Small intestine (tissue), 16 donors: ENCODE results near the gene PRAMEF20. TPM values are rescaled to one million over a fixed set of nuclear protein-coding genes. Genes with fewer than 3 reads are reported as not detected.
A peak's percentile ranks its signal among the peaks of the same experiment; 100 is the strongest.
"Not testable (repeated sequence)": the region's sequence is repeated elsewhere in the genome, so short reads cannot be mapped to it uniquely, and the experiment has no call there.

Source experiments
- DNase-seq, 2 donors: peaks; one replicate each; pipeline versions ENCODE4 v3.0.0 to v3.0.0-alpha.2; 2013
- FAIRE-seq: peaks from 2 replicates; lab custom pipeline; 2012; peaks lifted over from hg19 to GRCh38; lab: Jason Lieb, UNC
- H3K27ac ChIP-seq, 3 donors: one replicate each; pipeline ENCODE4 v1.5.1; 2013; ENCODE audit warnings: low read length in 2 of 3, mild to moderate bottlenecking in 2 of 3, control low read depth in 1 of 3, inconsistent platforms in 1 of 3, low read depth in 1 of 3, moderate library complexity in 1 of 3
- H3K27me3 ChIP-seq, 3 donors: one replicate each; pipeline ENCODE4 v1.6.1; 2013; ENCODE audit warnings: low read length in 3 of 3, inconsistent platforms in 1 of 3; ENCODE audit not compliant: control insufficient read depth in 3 of 3, insufficient read depth in 3 of 3
- H3K36me3 ChIP-seq, 3 donors: one replicate each; pipeline ENCODE4 v1.6.1; 2013; ENCODE audit warnings: low read length in 3 of 3, inconsistent platforms in 1 of 3, low read depth in 1 of 3, mild to moderate bottlenecking in 1 of 3, moderate library complexity in 1 of 3; ENCODE audit not compliant: control insufficient read depth in 3 of 3, insufficient read depth in 2 of 3
- H3K4me1 ChIP-seq, 3 donors: one replicate each; pipeline ENCODE4 v1.6.1; 2013; ENCODE audit warnings: low read length in 2 of 3, inconsistent platforms in 1 of 3, low read depth in 1 of 3, mild to moderate bottlenecking in 1 of 3, moderate library complexity in 1 of 3; ENCODE audit not compliant: control insufficient read depth in 3 of 3, insufficient read depth in 2 of 3
- H3K4me3 ChIP-seq, 3 donors: one replicate each; pipeline ENCODE4 v1.5.1; 2013; ENCODE audit warnings: low read length in 3 of 3, control low read depth in 1 of 3, inconsistent platforms in 1 of 3, low read depth in 1 of 3, mild to moderate bottlenecking in 1 of 3, moderate library complexity in 1 of 3
- H3K9me3 ChIP-seq, 2 donors: one replicate each; pipeline ENCODE4 v1.6.1; 2013; ENCODE audit warnings: low read depth in 1 of 2, low read length in 1 of 2; ENCODE audit not compliant: control insufficient read depth in 2 of 2, insufficient read depth in 1 of 2
- WGBS, 3 donors: extraction: QIAGEN DNeasy Blood & Tissue Kit; methylation state at CpG; one replicate each; pipeline ENCODE4 v1.1.7; 2013; 5-methylcytosine and 5-hydroxymethylcytosine counted together
- long read RNA-seq, 10 donors: transcript quantifications; one replicate each; lab custom pipeline, GENCODE V29; 2026
- polyA plus RNA-seq, 4 donors: library from polyadenylated mRNA; stranded (reverse) in 3 of 4; unstranded in 1 of 4; fragments of 200-250 nt in 3 of 4; fragments of 120-200 nt in 1 of 4; gene quantifications; one replicate each; pipeline versions ENCODE4 v1.2.1 to v1.2.3, GENCODE V29; 2013
- donor health status: healthy with polysubstance abuse.
- donor health status: control.
- donor health status: control.
- donor health status: Bipolar disorder and iron deficiency.
- donor health status: healthy.

PRAMEF20 gene
- not detected for polyA plus RNA-seq
- long read RNA-seq, donor 1 = 0 reads
- long read RNA-seq, donor 2 = 0 reads
- long read RNA-seq, donor 3 = 0 reads
- long read RNA-seq, donor 4 = 0 reads
- long read RNA-seq, donor 5 = 0 reads
- long read RNA-seq, donor 6 = 0 reads
- long read RNA-seq, donor 7 = 0 reads
- long read RNA-seq, donor 8 = 0 reads
- long read RNA-seq, donor 9 = 0 reads
- long read RNA-seq, donor 10 = 0 reads

DNA sequence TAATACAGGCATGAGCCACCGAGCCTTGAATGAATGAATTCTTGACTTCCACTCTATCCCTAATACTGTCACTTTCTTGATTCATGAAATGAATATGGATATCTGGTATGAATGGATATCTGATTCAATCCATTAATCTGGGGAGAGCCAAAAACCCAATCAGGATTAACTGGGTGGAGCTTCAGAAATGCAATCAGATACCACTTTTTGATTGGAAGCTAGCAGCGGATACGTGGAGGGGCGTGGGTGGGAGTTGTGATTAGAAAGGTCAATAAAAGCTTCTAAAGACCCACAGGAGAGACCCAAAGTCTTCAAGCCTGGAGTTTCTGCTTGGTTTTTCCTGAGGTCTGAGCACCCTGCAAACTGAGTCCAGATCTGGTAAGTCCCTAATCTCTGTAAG lies at the start of gene PRAMEF20:
TSS of gene PRAMEF20 (plus strand) at position 301 of the 400 bp plus-strand sequence. CDS start 5,905 bp downstream, outside the sequence.
- not testable (repeated sequence) for H3K36me3 ChIP-seq, H3K9me3 ChIP-seq, FAIRE-seq, H3K4me1 ChIP-seq, H3K27ac ChIP-seq, H3K27me3 ChIP-seq, DNase-seq, H3K4me3 ChIP-seq
- 73 to 76% (median 75%) methylated on average over 4 of the region's 4 CpGs for WGBS, 3 donors

GRCh38 chr1:13362364-13362763 lies 47.9 kb upstream of the PRAMEF20 start:
- H3K27me3 ChIP-seq, H3K4me1 ChIP-seq, H3K27ac ChIP-seq, H3K36me3 ChIP-seq, H3K4me3 ChIP-seq, H3K9me3 ChIP-seq, DNase-seq, FAIRE-seq: not testable (repeated sequence)
- WGBS, 3 donors = 67 to 100% (median 78%) methylated on average over 1 of the region's 7 CpGs

DNA sequence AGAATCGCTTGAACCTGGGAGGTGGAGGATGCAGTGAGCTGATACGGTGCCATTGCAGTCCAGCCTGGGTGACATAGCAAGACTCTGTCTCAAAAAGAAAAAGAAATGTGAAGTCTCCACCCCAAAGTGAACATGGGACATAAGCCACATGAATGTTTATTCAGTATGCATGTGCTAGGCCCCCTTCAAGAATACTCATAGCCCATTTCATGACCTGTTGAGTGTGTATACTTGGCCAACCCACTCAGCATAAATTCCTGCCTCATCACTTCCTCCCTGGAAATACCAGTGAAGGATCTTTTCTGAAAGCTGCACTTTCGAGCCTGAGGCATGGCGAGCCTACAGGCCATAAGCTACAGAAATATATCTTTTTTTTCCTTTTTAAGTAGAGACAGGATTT lies 45.3 kb upstream of the PRAMEF20 start:
- 88 to 96% (median 95%) methylated on average over 2 of the region's 4 CpGs for WGBS, 3 donors
- not testable (repeated sequence) for DNase-seq, H3K36me3 ChIP-seq, H3K27ac ChIP-seq, H3K4me3 ChIP-seq, H3K4me1 ChIP-seq, FAIRE-seq, H3K27me3 ChIP-seq, H3K9me3 ChIP-seq

DNA sequence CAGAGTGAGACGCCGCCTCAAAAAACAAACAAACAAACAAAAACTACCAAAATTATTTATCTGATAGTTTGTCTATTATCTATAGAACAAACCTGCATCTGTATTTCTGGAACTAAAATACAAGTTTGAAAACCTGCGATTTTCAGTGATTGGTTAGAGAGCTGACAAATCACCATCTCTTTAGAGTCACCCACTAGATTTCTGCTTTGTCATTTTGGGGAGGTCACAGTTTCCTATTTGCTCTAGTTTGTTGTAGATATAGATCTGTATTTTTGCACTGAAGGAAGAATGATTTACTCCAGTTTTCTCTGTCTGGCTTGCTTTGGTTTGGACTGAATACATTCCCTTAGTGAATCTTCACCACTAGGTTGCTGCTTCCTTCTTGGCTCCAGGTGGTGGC lies 43.7 kb upstream of the PRAMEF20 start:
- not testable (repeated sequence) for H3K27ac ChIP-seq, H3K27me3 ChIP-seq, H3K4me1 ChIP-seq, H3K4me3 ChIP-seq, DNase-seq, H3K9me3 ChIP-seq, FAIRE-seq, H3K36me3 ChIP-seq
- 87 to 93% (median 93%) methylated on average over 3 of the region's 3 CpGs for WGBS, 3 donors

DNA sequence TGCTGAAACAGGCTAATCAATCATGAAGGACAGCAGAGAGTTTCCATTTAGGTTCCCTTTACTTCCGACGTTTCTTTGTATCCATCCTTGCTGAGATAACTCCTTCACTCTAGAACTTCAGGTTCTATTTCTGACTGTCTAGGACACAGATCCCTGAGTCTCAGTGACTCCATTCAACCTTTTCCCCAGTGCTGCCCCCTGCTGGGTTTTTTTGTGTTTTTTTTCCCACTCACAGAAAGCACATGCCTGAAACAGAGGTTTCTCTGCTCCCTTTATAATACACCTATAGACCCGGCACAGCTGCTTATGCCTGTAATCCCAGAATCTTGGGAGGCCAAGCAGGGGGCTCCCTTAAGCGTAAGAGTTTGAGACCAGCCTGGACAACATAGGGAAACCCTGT lies 41.7 kb upstream of the PRAMEF20 start:
- H3K9me3 ChIP-seq, H3K36me3 ChIP-seq, H3K4me3 ChIP-seq, H3K4me1 ChIP-seq, H3K27me3 ChIP-seq, H3K27ac ChIP-seq, FAIRE-seq: not testable (repeated sequence)
- DNase-seq = peak in 1 of 2 donors; percentile 7
- WGBS, 3 donors = 57 to 81% (median 69%) methylated on average over 3 to 4 of the region's 4 CpGs

GRCh38 chr1:13378983-13379382 lies 31.3 kb upstream of the PRAMEF20 start:
- FAIRE-seq, H3K36me3 ChIP-seq, DNase-seq: not testable (repeated sequence)

DNA sequence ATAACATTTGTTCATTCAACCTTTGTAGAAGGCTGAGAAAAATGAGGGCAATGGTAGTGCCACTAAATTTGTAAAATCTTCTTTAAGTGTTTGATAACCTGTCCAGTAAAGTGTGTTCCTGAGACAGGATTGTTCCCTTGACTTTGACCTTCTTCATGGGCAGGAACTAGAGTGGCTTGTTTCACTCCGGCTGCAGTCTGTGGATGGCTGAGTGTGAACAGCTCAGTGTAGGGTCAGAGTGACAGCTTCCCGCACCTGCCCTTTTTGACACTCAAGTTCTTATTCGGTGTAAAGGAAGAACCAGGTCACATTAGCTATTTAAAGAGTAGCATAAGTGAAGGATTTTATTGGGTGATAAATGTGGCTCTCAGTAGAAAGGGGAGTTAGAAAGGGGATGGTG lies 29.9 kb upstream of the PRAMEF20 start:
- DNase-seq, FAIRE-seq, H3K27ac ChIP-seq, H3K4me3 ChIP-seq, H3K36me3 ChIP-seq, H3K4me1 ChIP-seq, H3K27me3 ChIP-seq, H3K9me3 ChIP-seq: not testable (repeated sequence)
- WGBS, 3 donors = 46 to 87% (median 70%) methylated on average over 3 of the region's 3 CpGs

More at GRCh38 chr1:13378983-13379382, 31.3 kb upstream of the PRAMEF20 start:
- 82 to 87% (median 85%) methylated on average over 3 of the region's 3 CpGs for WGBS, 3 donors
- not testable (repeated sequence) for H3K9me3 ChIP-seq, H3K27me3 ChIP-seq, H3K27ac ChIP-seq, H3K4me1 ChIP-seq, H3K4me3 ChIP-seq

DNA sequence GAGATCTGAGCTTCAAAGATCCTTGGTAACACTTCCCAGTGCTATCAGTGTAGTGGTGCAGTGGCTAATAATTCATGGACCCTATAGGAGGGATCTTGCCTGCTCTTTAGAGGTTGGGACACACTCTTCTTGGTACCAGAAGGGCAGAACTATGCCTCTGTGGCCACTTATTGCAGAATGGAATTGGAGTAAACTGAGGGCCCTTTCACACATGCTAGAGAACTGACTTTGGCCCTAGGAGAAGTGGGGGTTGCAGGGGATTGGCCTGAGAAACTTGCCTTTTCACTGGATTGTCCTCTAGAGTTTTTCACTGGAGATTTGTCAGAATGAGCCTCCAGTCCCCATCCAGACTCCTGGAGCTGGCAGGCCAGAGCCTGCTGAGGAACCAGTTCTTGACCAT lies 20.9 kb upstream of the PRAMEF20 start, which contains the start of gene PRAMEF17:
TSS of gene PRAMEF17 (plus strand) at position 301 of the 400 bp plus-strand sequence. CDS start at position 327, 26 bp downstream.
- H3K4me1 ChIP-seq, H3K36me3 ChIP-seq, FAIRE-seq, H3K9me3 ChIP-seq, H3K4me3 ChIP-seq, H3K27me3 ChIP-seq, DNase-seq, H3K27ac ChIP-seq: not testable (repeated sequence)

DNA sequence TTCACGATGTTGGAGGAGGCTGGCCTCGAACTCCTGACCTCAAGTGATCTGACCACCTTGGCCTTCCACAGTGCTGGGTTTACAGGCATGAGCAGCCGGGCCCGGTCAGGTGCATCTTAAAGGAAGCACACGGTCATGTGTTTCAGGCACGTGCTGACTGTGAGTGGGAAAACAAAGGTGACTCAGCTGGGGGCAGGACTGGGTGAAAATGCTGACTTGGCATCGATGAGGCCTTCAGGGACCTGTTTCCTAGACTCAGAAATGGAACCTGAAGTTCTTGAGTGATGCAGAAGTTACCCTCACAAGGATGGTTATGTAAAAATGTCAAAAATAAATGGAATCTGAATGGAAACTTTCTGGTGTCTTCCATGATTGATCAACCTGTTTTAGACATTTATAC lies 17.2 kb upstream of the PRAMEF20 start:
- H3K27ac ChIP-seq, H3K27me3 ChIP-seq, H3K36me3 ChIP-seq, H3K4me1 ChIP-seq, H3K9me3 ChIP-seq, H3K4me3 ChIP-seq, DNase-seq, FAIRE-seq: not testable (repeated sequence)
- 72 to 78% (median 73%) methylated on average over 7 of the region's 7 CpGs for WGBS, 3 donors
